ENCODE data around the gene ACOT13.
"Not testable (repeated sequence)": the region's sequence is repeated elsewhere in the genome, so short reads cannot be mapped to it uniquely, and the experiment has no call there.

Gene ACOT13

DNA sequence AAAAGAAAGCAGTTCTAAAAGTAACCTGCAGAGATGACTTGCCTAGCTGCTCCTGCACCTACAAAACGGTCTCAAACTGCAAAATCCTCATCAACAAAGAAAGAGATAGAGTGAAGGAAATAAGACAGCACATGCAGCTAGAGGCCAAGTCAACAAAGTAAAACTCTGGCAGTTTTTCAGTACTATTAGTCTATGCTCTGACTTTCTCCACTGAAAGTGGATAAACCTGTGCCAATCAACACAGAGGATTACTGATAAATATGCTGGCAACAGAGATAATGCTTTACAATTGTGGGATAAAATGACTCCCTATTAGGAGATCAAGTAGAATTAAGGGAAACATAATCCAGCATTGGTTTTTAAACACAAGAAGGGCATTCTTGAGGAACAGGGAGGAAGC is 34.3 kb upstream of the ACOT13 start:
- Histone ChIP-seq H3K27me3 (ENCODE audit: low read length) (no peaks in the 10 kb centered on the region), H3K79me2 (ENCODE audit: insufficient read depth, low read length) (no peaks in the 10 kb centered on the region), H3K9me2 (replicated peaks; ENCODE audit: insufficient read depth, low read length) (no peaks in the 10 kb centered on the region), H3K4me2 (ENCODE audit: low read depth, low read length, poor library complexity, severe bottlenecking) (no peak overlapping the region), H3K9me3 (ENCODE audit: insufficient read depth, low read length) (no peaks in the 10 kb centered on the region), H3K4me3 (ENCODE audit: insufficient read depth, low read length, poor library complexity, severe bottlenecking) (no peak overlapping the region), H4K20me1 (ENCODE audit: low read depth, low read length) (no peaks in the 10 kb centered on the region), H3K36me3 (ENCODE audit: low read length) (no peaks in the 10 kb centered on the region), H2AFZ (ENCODE audit: low read depth, low read length, severe bottlenecking) (no peak overlapping the region), H3K9ac (ENCODE audit: low read length) (no peak overlapping the region), H3K27ac (ENCODE audit: low read depth, low read length) (no peak overlapping the region), H3F3A (ENCODE audit: insufficient read depth) (no peaks in the 10 kb centered on the region)
- no peak for TF ChIP-seq CTCF (IDR thresholded peaks at IDR 0.05; ENCODE audit: insufficient read depth, low read length, poor library complexity, severe bottlenecking)
- no peak for TF ChIP-seq EZH2phosphoT487 (conservative IDR thresholded peaks at IDR 0.05; ENCODE audit: low read length)

- Histone ChIP-seq H3K27ac (ENCODE audit: low read depth, low read length) (no peak overlapping the region), H3K79me2 (ENCODE audit: insufficient read depth, low read length) (no peaks in the 10 kb centered on the region), H3F3A (ENCODE audit: insufficient read depth) (no peaks in the 10 kb centered on the region), H3K9ac (ENCODE audit: low read length) (no peak overlapping the region), H4K20me1 (ENCODE audit: low read depth, low read length) (no peaks in the 10 kb centered on the region), H3K36me3 (ENCODE audit: low read length) (no peaks in the 10 kb centered on the region), H3K9me3 (ENCODE audit: insufficient read depth, low read length) (no peaks in the 10 kb centered on the region), H3K4me3 (ENCODE audit: insufficient read depth, low read length, poor library complexity, severe bottlenecking) (no peak overlapping the region), H3K9me2 (replicated peaks; ENCODE audit: insufficient read depth, low read length) (no peaks in the 10 kb centered on the region), H3K27me3 (ENCODE audit: low read length) (no peaks in the 10 kb centered on the region), H3K4me2 (ENCODE audit: low read depth, low read length, poor library complexity, severe bottlenecking) (no peak overlapping the region), H2AFZ (ENCODE audit: low read depth, low read length, severe bottlenecking) (no peak overlapping the region)
- no peak for TF ChIP-seq EZH2phosphoT487 (conservative IDR thresholded peaks at IDR 0.05; ENCODE audit: low read length)
- no peak for TF ChIP-seq CTCF (IDR thresholded peaks at IDR 0.05; ENCODE audit: insufficient read depth, low read length, poor library complexity, severe bottlenecking)
Measured at GRCh38 chr6:24636681-24637080, 30.2 kb upstream of the ACOT13 start.

DNA sequence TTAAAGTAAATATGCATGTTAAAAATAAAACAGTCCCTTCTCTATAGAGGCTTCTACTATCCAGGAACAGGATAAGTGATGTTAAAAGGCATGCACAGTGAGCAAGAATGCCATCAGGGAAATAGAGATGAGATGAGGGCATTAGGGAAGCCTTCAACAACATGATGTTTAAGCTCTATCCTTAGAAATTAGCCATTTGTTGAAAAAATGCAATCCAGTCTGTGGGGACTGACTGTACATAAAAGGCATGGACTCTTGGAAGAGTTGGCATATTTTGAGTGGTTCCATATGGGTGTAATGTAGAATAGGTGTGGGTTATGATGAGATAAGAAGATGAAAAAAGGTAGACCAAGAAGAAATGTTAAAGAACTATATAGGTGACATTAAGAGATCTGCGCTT is 26.7 kb upstream of the ACOT13 start:
- H3K4me3 ChIP-seq (ENCODE audit: insufficient read depth, low read length, poor library complexity, severe bottlenecking): no peak overlapping the region
- no peak overlapping the region for H3K4me2 ChIP-seq (ENCODE audit: low read depth, low read length, poor library complexity, severe bottlenecking)
- H3K27me3 ChIP-seq (ENCODE audit: low read length): no peaks in the 10 kb centered on the region
- no peak overlapping the region for H3K27ac ChIP-seq (ENCODE audit: low read depth, low read length)
- no peak overlapping the region for H3K9ac ChIP-seq (ENCODE audit: low read length)
- no peaks in the 10 kb centered on the region for H3K9me2 ChIP-seq (replicated peaks; ENCODE audit: insufficient read depth, low read length)
- TF ChIP-seq EZH2phosphoT487 (conservative IDR thresholded peaks at IDR 0.05; ENCODE audit: low read length) (no peak), CTCF (IDR thresholded peaks at IDR 0.05; ENCODE audit: insufficient read depth, low read length, poor library complexity, severe bottlenecking) (no peak)
- no peaks in the 10 kb centered on the region for H3K79me2 ChIP-seq (ENCODE audit: insufficient read depth, low read length)
- H4K20me1 ChIP-seq (ENCODE audit: low read depth, low read length): no peaks in the 10 kb centered on the region
- H3K36me3 ChIP-seq (ENCODE audit: low read length): no peaks in the 10 kb centered on the region
- no peaks in the 10 kb centered on the region for H3K9me3 ChIP-seq (ENCODE audit: insufficient read depth, low read length)
- H2AFZ ChIP-seq (ENCODE audit: low read depth, low read length, severe bottlenecking): no peak overlapping the region
- peaks cover 9% of the 10 kb centered on the region for H3F3A ChIP-seq (ENCODE audit: insufficient read depth)

DNA sequence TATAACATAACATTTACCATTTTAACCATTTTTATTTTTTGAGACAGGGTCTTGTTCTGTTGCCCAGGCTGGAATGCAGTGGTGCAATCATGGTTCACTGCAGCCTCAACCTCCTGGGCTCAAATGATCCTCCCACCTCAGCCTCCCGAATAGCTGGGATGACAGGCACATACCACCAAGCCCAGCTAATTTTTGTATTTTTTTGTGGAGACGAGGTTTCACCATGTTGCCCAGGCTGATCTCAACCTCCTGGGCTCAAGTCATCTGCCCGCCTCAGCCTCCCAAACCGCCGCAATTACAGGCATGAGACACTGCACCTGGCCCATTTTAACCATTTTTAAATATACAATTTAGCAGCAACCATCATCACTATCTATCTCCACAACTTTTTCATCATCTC is 26.2 kb upstream of the ACOT13 start:
- H3K9me2 ChIP-seq (replicated peaks; ENCODE audit: insufficient read depth, low read length); H2AFZ ChIP-seq (ENCODE audit: low read depth, low read length, severe bottlenecking); H3K9ac ChIP-seq (ENCODE audit: low read length): not testable (repeated sequence)

More for the DNA sequence above, 26.2 kb upstream of the ACOT13 start:
- not testable (repeated sequence) for H3K79me2 ChIP-seq (ENCODE audit: insufficient read depth, low read length); H4K20me1 ChIP-seq (ENCODE audit: low read depth, low read length); H3K4me3 ChIP-seq (ENCODE audit: insufficient read depth, low read length, poor library complexity, severe bottlenecking); H3K9me3 ChIP-seq (ENCODE audit: insufficient read depth, low read length); H3K36me3 ChIP-seq (ENCODE audit: low read length); H3K27me3 ChIP-seq (ENCODE audit: low read length); H3K4me2 ChIP-seq (ENCODE audit: low read depth, low read length, poor library complexity, severe bottlenecking); H3K27ac ChIP-seq (ENCODE audit: low read depth, low read length)
- peaks cover 13% of the 10 kb centered on the region for H3F3A ChIP-seq (ENCODE audit: insufficient read depth)
